Fibroblast of lung (primary cell): ENCODE data around the gene CHCHD6.

Experiments
- CTCF ChIP-seq, 2 donors: IDR thresholded peaks in 1 of 2; conservative IDR thresholded peaks in 1 of 2; 1 replicate in 1 of 2; 2 replicates in 1 of 2; pipeline ENCODE4 v1.5.1; 2011 to 2012; ENCODE audit warnings: low read length in 2 of 2, control low read depth in 1 of 2, inconsistent platforms in 1 of 2, low read depth in 1 of 2, mild to moderate bottlenecking in 1 of 2
- EZH2 ChIP-seq: IDR thresholded peaks from 2 replicates; pipeline ENCODE4 v1.5.1; 2012; ENCODE audit warnings: low read length, control low read depth, mild to moderate bottlenecking; ENCODE audit errors: missing control alignments

- TF ChIP-seq CTCF (conservative IDR thresholded peaks at IDR 0.05 in 1 of 2, IDR thresholded peaks at IDR 0.05 in 1 of 2; ENCODE audit: low read depth in 1 of 2, low read length in 2 of 2) (peak in 1 of 2 donors; percentile 24), EZH2 (no peak)
These were observed 43.8 kb upstream of the CHCHD6 start for GRCh38 chr3:126659915-126660886.
